ENCODE results near the gene TAS2R19. TPM values are rescaled to one million over a fixed set of nuclear protein-coding genes. Genes with fewer than 3 reads are reported as not detected.

TAS2R19 gene
- total RNA-seq, 2 experiments from 2014 or later, result 0.77 to 0.98 TPM

DNA sequence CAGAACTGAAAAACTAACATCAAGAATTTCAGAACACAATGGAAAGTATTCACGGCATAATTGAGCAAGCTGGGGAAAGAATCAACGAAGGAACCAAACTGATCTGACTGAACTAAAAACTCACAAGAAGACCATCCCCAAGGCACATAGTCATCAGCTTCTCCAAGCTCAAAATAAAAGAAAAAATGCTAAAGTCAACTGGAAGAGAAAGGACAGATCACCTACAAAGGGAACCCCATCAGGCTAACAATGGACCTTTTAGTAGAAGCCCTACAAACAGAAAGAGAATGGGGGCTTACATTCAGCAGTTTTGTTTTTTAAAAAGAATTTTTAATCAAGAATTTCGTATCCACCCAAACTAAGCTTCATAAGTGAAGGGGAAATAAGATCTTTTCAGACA, 47.5 kb downstream of the TAS2R19 start:
- no peaks in the 10 kb centered on the region for H3K4me1 Mint-ChIP-seq (ENCODE audit: low read depth)
- no peak for DNase-seq
- no peak overlapping the region for H3K4me3 Mint-ChIP-seq
- no peaks in the 10 kb centered on the region for H3K9me3 Mint-ChIP-seq
- no peak overlapping the region for H3K27ac Mint-ChIP-seq
- peaks cover 6% of the 10 kb centered on the region for H3K36me3 Mint-ChIP-seq (ENCODE audit: low read depth)
- peaks cover 3% of the 10 kb centered on the region for H3K27me3 Mint-ChIP-seq (ENCODE audit: low read depth)
- CTCF ChIA-PET, result no interaction called here
- intact Hi-C loops (cut with micrococcal nuclease), result no loop called here

Other genes with a start within 250 kb of the TAS2R19 start
- gene TAS2R7, start 220.0 kb downstream of the TAS2R19 start, total RNA-seq, result not detected
- gene TAS2R8, start 215.3 kb downstream of the TAS2R19 start, total RNA-seq, result not detected
- not detected for gene TAS2R9, start 212.5 kb downstream of the TAS2R19 start, total RNA-seq
- gene TAS2R10, start 196.3 kb downstream of the TAS2R19 start, total RNA-seq, result not detected
- not detected for gene PRR4, start 173.1 kb downstream of the TAS2R19 start, total RNA-seq
- gene PRH1, start 138.4 kb downstream of the TAS2R19 start, total RNA-seq, result 1 to 10 TPM; 4.8 to 7.4 TPM
- under 1 TPM in 1 of 2 experiments, not detected in 1; 0.17 TPM for gene TAS2R13, start 113.1 kb downstream of the TAS2R19 start, total RNA-seq
- not detected for gene PRH2, start 93.4 kb downstream of the TAS2R19 start, total RNA-seq
- gene TAS2R14, start 83.4 kb downstream of the TAS2R19 start, total RNA-seq, result under 1 TPM; 0.36 to 0.49 TPM
- under 1 TPM in 1 of 2 experiments, not detected in 1; 0.36 TPM for gene TAS2R50, start 35.7 kb downstream of the TAS2R19 start, total RNA-seq
- under 1 TPM; 0.54 to 0.60 TPM for gene TAS2R20, start 24.3 kb downstream of the TAS2R19 start, total RNA-seq
- gene TAS2R31, start 8.8 kb upstream of the TAS2R19 start, total RNA-seq, result 1 to 10 TPM; 1.1 to 1.4 TPM
- under 1 TPM; 0.27 to 0.31 TPM for gene TAS2R46, start 39.7 kb upstream of the TAS2R19 start, total RNA-seq
- under 1 TPM in 1 of 2 experiments, not detected in 1; 0.26 TPM for gene TAS2R43, start 69.7 kb upstream of the TAS2R19 start, total RNA-seq
- gene TAS2R30, start 112.0 kb upstream of the TAS2R19 start, total RNA-seq, result 1 to 10 TPM; 1.5 to 1.6 TPM
- gene SMIM10L1, start 148.6 kb upstream of the TAS2R19 start, total RNA-seq, result 1 to 10 TPM; 5.0 to 5.6 TPM
- gene TAS2R42, start 164.3 kb upstream of the TAS2R19 start, total RNA-seq, result not detected
- gene PRB3, start 247.1 kb upstream of the TAS2R19 start, total RNA-seq, result not detected

All from activated naive CD4-positive, alpha-beta T cell treated with anti-CD3 and anti-CD28 coated beads for 36 hours (primary cell).